Astrocyte (in vitro differentiated cells and primary cell): ENCODE measurements around the gene MMS19. TPM values are rescaled to one million over a fixed set of nuclear protein-coding genes. Genes with fewer than 3 reads are reported as not detected.
A peak's percentile ranks its signal among the peaks of the same experiment; 100 is the strongest.

Experiments
- DNase-seq: peaks from one replicate; pipeline ENCODE4 v3.0.0-alpha.2; 2010; ENCODE audit warnings: low read depth
- FAIRE-seq: peaks from 2 replicates; lab custom pipeline; 2011; peaks lifted over from hg19 to GRCh38; lab: Jason Lieb, UNC
- H2AFZ ChIP-seq: 2 replicates; pipeline ENCODE4 v1.6.0; 2012; ENCODE audit warnings: low read depth, low read length, inconsistent platforms
- H3K27ac ChIP-seq: 2 replicates; pipeline ENCODE4 v1.5.1; 2011; ENCODE audit warnings: low read depth, low read length, inconsistent platforms
- H3K27me3 ChIP-seq: 2 replicates; pipeline ENCODE4 v1.6.0; 2011; ENCODE audit warnings: low read length, inconsistent platforms; ENCODE audit not compliant: insufficient read depth
- H3K36me3 ChIP-seq: 2 replicates; pipeline ENCODE4 v1.5.1; 2011; ENCODE audit warnings: low read length, inconsistent platforms; ENCODE audit not compliant: insufficient read depth
- H3K4me1 ChIP-seq: 2 replicates; pipeline ENCODE4 v1.5.1; 2011; ENCODE audit warnings: low read length, inconsistent platforms; ENCODE audit not compliant: insufficient read depth
- H3K4me2 ChIP-seq: 2 replicates; pipeline ENCODE4 v1.6.0; 2012; ENCODE audit warnings: low read length, inconsistent platforms
- H3K4me3 ChIP-seq: 2 replicates; pipeline ENCODE4 v1.5.1; 2011; ENCODE audit warnings: low read depth, mild to moderate bottlenecking, low read length, inconsistent platforms; ENCODE audit not compliant: insufficient read depth
- H3K79me2 ChIP-seq: 2 replicates; pipeline ENCODE4 v1.6.0; 2012; ENCODE audit warnings: mild to moderate bottlenecking, low read length, inconsistent platforms; ENCODE audit not compliant: insufficient read depth
- H3K9ac ChIP-seq: 2 replicates; pipeline ENCODE4 v1.6.0; 2012; ENCODE audit warnings: mild to moderate bottlenecking, low read length, inconsistent platforms
- H3K9me3 ChIP-seq: 2 replicates; pipeline ENCODE4 v1.5.1; 2012; ENCODE audit warnings: low read depth, mild to moderate bottlenecking, low read length, inconsistent platforms; ENCODE audit not compliant: insufficient read depth
- H4K20me1 ChIP-seq: 2 replicates; pipeline ENCODE4 v1.6.0; 2012; ENCODE audit warnings: low read length, inconsistent platforms; ENCODE audit not compliant: insufficient read depth
- H3K27ac Mint-ChIP-seq: one replicate; pipeline ENCODE4 v1.8.0; 2021; ENCODE audit warnings: mild to moderate bottlenecking, mixed read lengths; ENCODE audit not compliant: unreplicated experiment
- H3K27me3 Mint-ChIP-seq: one replicate; pipeline ENCODE4 v1.8.0; 2021; ENCODE audit warnings: low read depth, mixed read lengths; ENCODE audit not compliant: unreplicated experiment
- H3K36me3 Mint-ChIP-seq: one replicate; pipeline ENCODE4 v1.8.0; 2021; ENCODE audit warnings: low read depth, mixed read lengths; ENCODE audit not compliant: unreplicated experiment
- H3K4me1 Mint-ChIP-seq: one replicate; pipeline ENCODE4 v1.8.0; 2021; ENCODE audit warnings: low read depth, mixed read lengths; ENCODE audit not compliant: unreplicated experiment
- H3K4me3 Mint-ChIP-seq: one replicate; pipeline ENCODE4 v1.8.0; 2021; ENCODE audit warnings: mild to moderate bottlenecking, moderate library complexity, mixed read lengths; ENCODE audit not compliant: unreplicated experiment
- H3K9me3 Mint-ChIP-seq: one replicate; pipeline ENCODE4 v1.8.0; 2021; ENCODE audit warnings: mild to moderate bottlenecking, mixed read lengths; ENCODE audit not compliant: unreplicated experiment
- EZH2 ChIP-seq: IDR thresholded peaks from 2 replicates; pipeline ENCODE4 v1.6.1; 2012; ENCODE audit warnings: mild to moderate bottlenecking, low read length, inconsistent platforms; ENCODE audit not compliant: insufficient read depth
- total RNA-seq: library from RNA; stranded (reverse); gene quantifications from 2 replicates; pipeline ENCODE4 v1.2.1, GENCODE V29; 2021
- TF ChIP-seq, protein P1 (sequence below): IDR thresholded peaks from 2 replicates; pipeline ENCODE4 v1.5.1; 2011; ENCODE audit warnings: low read depth, mild to moderate bottlenecking, inconsistent platforms, low read length, moderate library complexity; ENCODE audit not compliant: insufficient read depth

MMS19 gene
- total RNA-seq, 1 donor from 2014 or later, result 84.4 TPM

- H3K9me3 Mint-ChIP-seq, result no peaks in the 10 kb centered on the region
- H3K4me3 Mint-ChIP-seq, result no peak overlapping the region
- TF ChIP-seq, protein P1, sequence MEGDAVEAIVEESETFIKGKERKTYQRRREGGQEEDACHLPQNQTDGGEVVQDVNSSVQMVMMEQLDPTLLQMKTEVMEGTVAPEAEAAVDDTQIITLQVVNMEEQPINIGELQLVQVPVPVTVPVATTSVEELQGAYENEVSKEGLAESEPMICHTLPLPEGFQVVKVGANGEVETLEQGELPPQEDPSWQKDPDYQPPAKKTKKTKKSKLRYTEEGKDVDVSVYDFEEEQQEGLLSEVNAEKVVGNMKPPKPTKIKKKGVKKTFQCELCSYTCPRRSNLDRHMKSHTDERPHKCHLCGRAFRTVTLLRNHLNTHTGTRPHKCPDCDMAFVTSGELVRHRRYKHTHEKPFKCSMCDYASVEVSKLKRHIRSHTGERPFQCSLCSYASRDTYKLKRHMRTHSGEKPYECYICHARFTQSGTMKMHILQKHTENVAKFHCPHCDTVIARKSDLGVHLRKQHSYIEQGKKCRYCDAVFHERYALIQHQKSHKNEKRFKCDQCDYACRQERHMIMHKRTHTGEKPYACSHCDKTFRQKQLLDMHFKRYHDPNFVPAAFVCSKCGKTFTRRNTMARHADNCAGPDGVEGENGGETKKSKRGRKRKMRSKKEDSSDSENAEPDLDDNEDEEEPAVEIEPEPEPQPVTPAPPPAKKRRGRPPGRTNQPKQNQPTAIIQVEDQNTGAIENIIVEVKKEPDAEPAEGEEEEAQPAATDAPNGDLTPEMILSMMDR, result no peak
- no peak for TF ChIP-seq EZH2
- H3K79me2 ChIP-seq, result peaks cover 36% of the 10 kb centered on the region
- H3K4me1 ChIP-seq, result peaks cover 10% of the 10 kb centered on the region
- H3K36me3 Mint-ChIP-seq, result peaks cover 27% of the 10 kb centered on the region
- H3K36me3 ChIP-seq, result peaks cover 68% of the 10 kb centered on the region
- peaks cover 73% of the 10 kb centered on the region for H4K20me1 ChIP-seq
- no peaks in the 10 kb centered on the region for H3K9me3 ChIP-seq
- H3K27me3 Mint-ChIP-seq, result no peaks in the 10 kb centered on the region
- no peak overlapping the region for H3K4me2 ChIP-seq
- H3K9ac ChIP-seq, result peak overlapping the region; percentile 3
- H3K4me3 ChIP-seq, result no peak overlapping the region
- DNase-seq, result no peak
- no peak overlapping the region for H2AFZ ChIP-seq
- H3K27ac ChIP-seq, result no peak overlapping the region
- no peak overlapping the region for H3K27ac Mint-ChIP-seq
- H3K4me1 Mint-ChIP-seq, result peaks cover 18% of the 10 kb centered on the region
- no peaks in the 10 kb centered on the region for H3K27me3 ChIP-seq
- no peak for FAIRE-seq
Observed at GRCh38 chr10:97456034-97456685, 42.1 kb downstream of the MMS19 start.

- peak overlapping the region; percentile 2 for H3K4me2 ChIP-seq
- no peak overlapping the region for H3K9ac ChIP-seq
- H3K9me3 ChIP-seq, result no peaks in the 10 kb centered on the region
- H3K79me2 ChIP-seq, result peaks cover 50% of the 10 kb centered on the region
- FAIRE-seq, result no peak
- H3K27me3 ChIP-seq, result no peaks in the 10 kb centered on the region
- H3K4me3 Mint-ChIP-seq, result peak overlapping the region; percentile 60
- no peaks in the 10 kb centered on the region for H3K9me3 Mint-ChIP-seq
- no peak for TF ChIP-seq EZH2
- TF ChIP-seq, protein P1, result no peak
- H3K36me3 ChIP-seq, result peaks cover 52% of the 10 kb centered on the region
- no peaks in the 10 kb centered on the region for H3K27me3 Mint-ChIP-seq
- H4K20me1 ChIP-seq, result peaks cover 80% of the 10 kb centered on the region
- H3K4me1 ChIP-seq, result peaks cover 10% of the 10 kb centered on the region
- no peak overlapping the region for H3K27ac ChIP-seq
- peaks cover 29% of the 10 kb centered on the region for H3K36me3 Mint-ChIP-seq
- no peak overlapping the region for H2AFZ ChIP-seq
- H3K4me3 ChIP-seq, result no peak overlapping the region
- DNase-seq, result no peak
- H3K27ac Mint-ChIP-seq, result peak overlapping the region; percentile 11
- H3K4me1 Mint-ChIP-seq, result peaks cover 29% of the 10 kb centered on the region
Observed at GRCh38 chr10:97454330-97455036, 43.7 kb downstream of the MMS19 start.

DNA sequence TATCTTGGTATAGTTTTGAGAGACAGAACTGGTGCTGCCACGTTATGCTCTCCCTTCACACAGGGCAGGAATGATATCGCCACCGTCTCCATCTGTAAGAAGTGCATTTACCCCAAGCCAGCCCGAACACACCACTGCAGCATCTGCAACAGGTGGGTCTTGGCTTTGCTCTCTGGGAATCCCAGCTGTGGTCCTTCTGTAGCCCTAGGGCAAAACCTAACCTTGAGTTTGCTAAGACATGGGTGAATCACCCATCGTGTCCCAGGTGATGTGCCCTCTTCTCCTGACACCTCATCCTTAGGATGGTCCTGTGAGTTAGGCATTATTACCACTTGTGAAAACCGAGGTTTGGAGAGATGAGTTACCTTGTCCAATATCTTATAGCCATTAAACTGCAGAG lies 45.9 kb downstream of the MMS19 start:
- Histone ChIP-seq H3K79me2 (peaks cover 71% of the 10 kb centered on the region), H3K27me3 (no peaks in the 10 kb centered on the region), H3K36me3 (peaks cover 34% of the 10 kb centered on the region), H3K4me2 (no peak overlapping the region), H3K9me3 (no peaks in the 10 kb centered on the region), H3K4me3 (no peak overlapping the region), H2AFZ (no peak overlapping the region), H3K27ac (no peak overlapping the region), H3K9ac (no peak overlapping the region), H4K20me1 (peaks cover 83% of the 10 kb centered on the region), H3K4me1 (peaks cover 11% of the 10 kb centered on the region)
- Mint-ChIP-seq H3K27me3 (no peaks in the 10 kb centered on the region), H3K4me3 (no peak overlapping the region), H3K4me1 (peaks cover 38% of the 10 kb centered on the region), H3K9me3 (no peaks in the 10 kb centered on the region), H3K36me3 (peaks cover 23% of the 10 kb centered on the region), H3K27ac (no peak overlapping the region)
- DNase-seq (no peak), FAIRE-seq (no peak)
- TF ChIP-seq, protein P1, result no peak
- no peak for TF ChIP-seq EZH2
